HG03469 (cell line): ENCODE measurements around the gene CST11.

Experiments
- ATAC-seq: cut with Tn5 transposase; IDR thresholded peaks from one replicate; pipeline ENCODE4 v1.9.1; 2021; ENCODE audit warnings: mild to moderate bottlenecking, moderate library complexity, moderate number of reproducible peaks; ENCODE audit not compliant: unreplicated experiment

Gene CST11

DNA sequence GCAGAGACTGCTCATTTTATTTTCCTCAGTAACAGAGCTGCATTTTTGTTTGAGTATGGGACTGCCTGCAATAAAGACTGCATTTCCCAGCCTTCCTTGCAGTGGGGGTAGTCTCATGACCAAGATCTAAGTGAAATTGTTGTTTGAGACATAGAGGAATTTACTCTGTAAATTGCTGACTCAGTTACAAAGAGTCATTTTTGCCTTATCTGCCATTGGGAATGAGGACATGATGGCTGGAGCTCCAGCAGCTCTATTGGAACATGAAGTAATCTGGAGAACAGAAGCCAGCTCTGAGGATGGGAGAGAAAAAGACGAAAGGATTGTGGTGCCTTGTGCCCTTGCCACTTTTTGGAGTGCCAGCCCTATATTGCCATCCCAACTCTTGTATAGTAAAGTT is 2.1 kb upstream of the CST11 start:
- no peak for ATAC-seq

DNA sequence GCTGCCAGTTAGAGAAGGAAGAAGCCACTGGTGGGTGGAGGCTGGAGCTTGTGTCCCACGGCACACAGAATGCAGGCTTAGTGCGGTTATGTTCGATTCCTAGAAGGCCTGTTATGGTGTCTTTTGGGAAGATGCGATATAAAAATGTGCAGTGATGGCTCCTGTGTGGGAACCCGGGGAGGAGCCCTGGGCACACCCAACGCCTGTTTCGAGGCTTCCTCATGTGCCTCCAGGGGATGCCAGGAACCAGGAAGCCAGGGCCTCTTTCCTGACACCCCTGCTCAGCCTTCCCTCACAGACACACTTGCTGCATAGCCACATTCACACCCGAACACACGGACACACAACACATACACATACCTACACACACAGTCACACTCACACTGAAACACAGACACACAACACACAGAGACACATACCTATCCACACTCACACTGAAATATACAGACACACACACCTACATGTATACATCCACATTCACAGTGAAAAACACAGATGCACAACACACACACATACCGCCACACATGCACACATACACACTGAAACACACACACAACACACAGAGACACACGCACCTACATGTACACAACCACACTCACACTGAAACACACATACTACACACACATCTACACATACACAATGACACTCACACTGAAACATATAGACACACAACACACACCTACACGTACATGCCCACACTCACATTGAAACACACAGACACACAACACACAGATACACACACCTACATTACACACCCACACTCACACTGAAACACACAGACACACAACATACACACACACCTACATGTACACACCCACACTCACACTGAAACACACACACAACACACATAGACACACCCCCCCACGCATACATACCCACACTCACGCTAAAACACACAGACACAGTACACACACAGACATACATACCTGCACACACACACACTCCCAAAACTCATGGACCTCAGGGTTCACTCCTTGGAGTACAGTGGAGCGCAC is 1.2 kb upstream of the CST11 start:
- ATAC-seq, result no peak

DNA sequence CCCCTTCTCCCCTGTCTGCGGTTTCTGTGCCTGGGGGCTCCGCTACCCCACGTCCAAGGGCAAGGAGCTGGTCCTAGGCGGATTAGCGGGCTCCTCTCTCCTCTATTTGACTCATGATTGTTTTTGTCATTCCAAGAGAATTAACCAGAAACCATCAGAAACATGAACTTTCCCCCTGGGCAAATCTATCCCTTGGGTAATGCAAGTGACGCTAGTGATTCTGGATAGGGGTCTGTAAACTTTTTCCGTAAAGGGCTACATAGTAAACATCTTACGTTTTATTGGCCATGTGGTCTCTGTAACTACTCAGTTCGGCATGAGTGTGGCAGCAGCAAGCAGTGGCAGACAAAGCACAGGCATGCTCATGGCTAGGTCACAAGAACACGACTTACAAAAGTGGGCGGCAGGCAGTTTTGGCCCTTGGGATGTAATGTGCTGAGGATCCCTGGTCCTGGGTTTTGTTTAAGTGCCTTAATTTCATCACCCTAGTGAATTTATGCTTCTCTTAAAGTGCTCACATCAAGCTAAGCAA is 654 bp downstream of the CST11 start:
- ATAC-seq, result no peak

- ATAC-seq, result no peak
Observed at GRCh38 chr20:23450877-23451276, 1.8 kb downstream of the CST11 start.

DNA sequence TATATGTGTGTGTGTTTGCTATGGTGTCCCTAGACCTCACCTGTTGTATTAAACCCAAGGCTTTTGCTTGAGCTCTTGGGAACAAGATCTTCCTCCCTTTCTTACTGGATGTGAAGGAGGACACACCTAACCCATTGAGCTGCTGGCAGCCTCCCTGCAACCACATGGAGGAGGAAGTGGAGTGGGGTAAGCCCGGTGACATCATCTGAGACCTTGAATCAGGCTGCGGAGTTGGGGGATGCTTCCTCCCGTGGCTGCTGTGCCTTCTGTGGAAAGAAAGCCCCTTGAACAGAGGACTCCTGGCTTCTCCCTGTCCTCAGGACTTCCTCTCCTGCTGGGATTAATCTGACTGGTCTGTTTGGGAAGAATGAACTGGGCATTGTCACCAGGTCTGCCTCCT is 3.3 kb downstream of the CST11 start:
- no peak for ATAC-seq

DNA sequence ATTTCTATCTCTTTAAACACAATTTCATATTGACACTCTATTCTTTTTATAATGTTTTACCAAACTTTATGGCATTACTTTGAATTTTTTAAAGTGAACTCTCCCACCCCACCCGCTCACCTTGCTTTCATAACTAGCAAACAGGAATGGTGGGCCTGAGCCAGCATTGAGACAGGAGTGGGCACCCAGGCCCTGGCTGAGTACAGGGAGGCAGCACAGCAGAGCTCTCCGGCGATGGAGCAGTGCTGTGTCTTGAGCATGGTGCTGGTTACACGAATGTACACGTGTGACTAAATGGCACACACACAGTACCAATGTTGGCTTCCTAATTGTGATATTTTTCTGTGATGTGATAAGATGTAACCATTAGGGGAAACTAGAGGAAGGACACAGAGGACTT is 4.5 kb downstream of the CST11 start:
- no peak for ATAC-seq

- ATAC-seq, result no peak
Observed at GRCh38 chr20:23446505-23446904, 6.2 kb downstream of the CST11 start.

DNA sequence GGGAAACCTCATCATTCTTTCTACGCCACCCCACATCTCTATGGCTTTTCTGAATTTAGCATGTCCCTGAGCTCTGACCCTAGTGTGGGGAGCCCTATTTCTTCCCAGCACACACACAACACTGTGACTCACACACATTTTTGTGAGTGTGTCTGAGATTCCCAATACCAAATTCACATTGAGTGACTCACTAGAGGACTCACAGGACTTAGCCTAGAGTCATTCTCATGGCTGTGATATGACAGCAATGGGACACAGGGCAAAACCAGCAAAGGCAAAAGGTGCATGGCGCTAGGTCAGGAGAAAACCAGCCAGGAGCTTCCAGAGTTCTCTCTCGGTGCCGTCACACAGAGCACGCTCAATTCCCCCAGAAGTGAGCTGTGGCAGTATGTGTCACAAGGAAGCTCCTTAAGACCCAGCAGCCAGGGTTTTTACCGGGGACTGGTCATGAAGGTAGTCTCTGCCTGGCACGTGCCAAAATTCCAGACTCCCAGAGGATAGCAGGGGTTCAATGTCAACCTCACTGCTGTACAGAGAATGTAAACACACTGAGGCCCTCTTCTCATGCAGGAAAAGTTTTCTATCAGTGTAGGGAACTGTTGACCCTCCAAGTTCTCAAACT is 7.0 kb downstream of the CST11 start:
- ATAC-seq, result no peak

DNA sequence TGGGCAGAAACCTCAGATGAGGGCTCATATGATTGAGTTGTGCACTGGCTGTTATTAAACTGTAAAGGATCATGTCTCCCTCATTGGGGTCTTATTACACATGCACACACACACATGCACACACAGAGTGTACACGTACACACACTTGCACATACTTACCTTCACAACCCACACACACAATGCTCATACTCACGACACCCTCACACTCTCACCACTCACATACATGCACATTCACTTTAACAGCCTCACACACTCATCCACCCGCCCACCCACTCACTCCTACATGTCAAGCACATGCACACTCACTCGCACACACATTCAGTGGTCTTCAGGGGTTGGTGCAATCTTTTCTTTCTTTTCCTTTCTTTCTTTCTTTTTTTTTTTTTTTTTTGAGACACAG is 7.8 kb downstream of the CST11 start:
- no peak for ATAC-seq

DNA sequence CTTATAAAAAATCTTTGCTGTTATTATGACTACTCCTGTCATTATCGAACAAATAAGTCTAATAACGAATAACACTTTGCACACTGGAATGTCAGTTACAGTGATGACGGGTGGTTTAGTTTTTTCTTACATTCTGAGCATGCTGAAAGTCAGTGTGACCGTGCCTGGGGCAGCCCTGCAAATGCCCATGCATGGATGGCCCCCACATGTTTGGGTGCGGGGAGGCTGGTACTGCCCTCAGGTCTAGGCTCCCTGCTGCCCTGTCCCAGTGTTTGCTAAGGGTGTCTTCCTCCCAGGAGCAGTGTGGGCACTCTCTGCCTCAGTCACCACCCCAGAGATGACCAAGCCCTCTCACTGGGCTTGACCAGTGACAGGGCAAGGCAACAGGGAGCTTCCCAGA is 10.2 kb downstream of the CST11 start:
- no peak for ATAC-seq

GRCh38 chr20:23441850-23442313 is 10.8 kb downstream of the CST11 start:
- ATAC-seq, result peak; percentile 70

- ATAC-seq, result no peak
Observed at GRCh38 chr20:23440004-23440403, 12.7 kb downstream of the CST11 start.

DNA sequence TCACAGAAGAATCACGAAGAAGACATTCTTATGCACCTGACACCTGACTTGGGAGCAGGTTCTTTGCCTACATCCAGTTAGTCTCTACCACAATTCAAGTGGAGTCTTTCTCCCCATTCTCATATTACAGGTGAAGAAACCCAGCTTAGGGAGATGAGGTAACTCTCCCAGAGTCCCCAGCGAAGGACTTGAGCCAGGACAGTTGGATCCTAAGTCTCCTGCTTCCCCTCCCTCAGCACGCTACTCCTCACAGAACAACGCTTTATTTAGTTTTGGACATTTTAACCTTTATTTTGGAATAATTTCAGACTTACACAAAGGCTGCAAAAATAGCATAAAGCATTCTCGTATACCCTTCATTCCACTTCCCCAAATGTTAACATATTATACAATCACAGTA is 14.0 kb downstream of the CST11 start:
- ATAC-seq, result no peak

DNA sequence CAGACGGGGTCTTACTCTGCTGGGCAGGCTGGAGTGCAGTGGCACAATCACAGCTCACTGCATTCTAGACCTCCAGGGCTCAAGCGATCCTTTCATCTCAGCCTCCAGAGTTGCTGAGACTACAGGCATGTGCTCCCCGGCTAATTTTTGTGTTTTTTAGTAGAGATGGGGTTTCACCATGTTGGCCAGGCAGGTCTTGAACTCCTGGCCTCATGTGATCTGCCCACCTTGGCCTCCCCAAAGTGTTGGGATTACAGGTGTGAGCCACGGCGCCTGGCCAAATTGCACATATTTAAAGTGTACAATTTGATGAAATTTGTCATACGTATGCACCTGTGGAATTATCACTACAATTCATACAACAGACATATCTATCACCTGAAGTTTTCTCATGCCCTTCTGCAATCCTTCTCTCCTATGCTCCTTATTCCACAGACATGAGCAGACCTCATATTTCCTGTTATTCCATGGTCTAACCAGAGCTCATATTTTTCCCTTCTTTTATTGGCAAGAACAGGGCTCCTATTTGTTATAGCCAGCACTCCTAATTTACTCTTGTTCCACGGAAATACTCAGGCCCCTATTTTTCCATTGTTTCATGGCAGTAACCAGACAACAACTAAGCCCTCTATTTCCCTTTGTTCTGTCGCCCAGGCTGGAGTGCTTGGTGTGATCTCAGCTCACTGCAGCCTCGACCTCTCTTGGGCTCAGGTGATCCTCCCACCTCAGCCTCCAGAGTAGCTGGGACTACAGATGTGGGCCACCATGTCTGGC is 15.4 kb downstream of the CST11 start:
- ATAC-seq, result no peak

- no peak for ATAC-seq
Observed at GRCh38 chr20:23436681-23437080, 16.0 kb downstream of the CST11 start.

- no peak for ATAC-seq
Observed at GRCh38 chr20:23435626-23436539, 16.8 kb downstream of the CST11 start.

GRCh38 chr20:23434521-23435313 is 18.0 kb downstream of the CST11 start:
- ATAC-seq, result no peak

- ATAC-seq, result no peak
Observed at GRCh38 chr20:23433628-23434027, 19.0 kb downstream of the CST11 start.

- ATAC-seq, result no peak
Observed at GRCh38 chr20:23425129-23425528, 27.5 kb downstream of the CST11 start.
